T-helper 2 cell treated with Interferon-gamma antibody and Interleukin-4, amounts not matched to agents 100 ng/mL and 5 ng/mL, for 36 hours (primary cell): Measurements from ENCODE around the gene DUXA. TPM values are rescaled to one million over a fixed set of nuclear protein-coding genes. Genes with fewer than 3 reads are reported as not detected.
"Not testable (repeated sequence)": the region's sequence is repeated elsewhere in the genome, so short reads cannot be mapped to it uniquely, and the experiment has no call there.

Experiments
- intact Hi-C: fragments of 100-400 bp; cut with micrococcal nuclease; formaldehyde crosslinking; loops from one replicate; pipeline ENCODE4 v1.15.1; 2023
- total RNA-seq: library from RNA; stranded (reverse); gene quantifications from 2 replicates; pipeline ENCODE4 v1.2.3, GENCODE V29; 2022

The DUXA gene
- not detected in 2 replicates for total RNA-seq

- intact Hi-C loops, result no loop called here
Measured at GRCh38 chr19:57167385-57167784, at the start of gene DUXA. TSS of gene DUXA (minus strand) at chr19:57167485. CDS start at chr19:57167443, 42 bp downstream.

- intact Hi-C loops, result no loop called here
Measured at GRCh38 chr19:57212109-57212508, 44.8 kb upstream of the DUXA start.

- intact Hi-C loops, result no loop called here
Measured at GRCh38 chr19:57210381-57210780, 43.1 kb upstream of the DUXA start.

- intact Hi-C loops, result no loop called here
Measured at GRCh38 chr19:57202160-57202559, 34.9 kb upstream of the DUXA start.

GRCh38 chr19:57197874-57198273 is 30.6 kb upstream of the DUXA start:
- intact Hi-C loops, result not testable (repeated sequence)

GRCh38 chr19:57192993-57193392 is 25.7 kb upstream of the DUXA start:
- intact Hi-C loops, result loop anchor here (5.0 kb wide), 1 partner anchor 129 kb away; the partner anchor contains the start of gene ZNF543

GRCh38 chr19:57192077-57192420 is 24.8 kb upstream of the DUXA start:
- intact Hi-C loops, result loop anchor here (5.0 kb wide), 1 partner anchor 130 kb away; the partner anchor contains the start of gene ZNF543

- intact Hi-C loops, result loop anchor here (1.0 to 5.0 kb wide), 7 partner anchors 49 to 244 kb away; partner anchors contain the start of genes TRAPPC2B, ZNF17, ZNF460 and ZNF543
Measured at GRCh38 chr19:57191141-57192076, 24.1 kb upstream of the DUXA start, which contains the start of gene ZNF264. TSS of gene ZNF264 (plus strand) at chr19:57191500. CDS start at chr19:57191914, 414 bp downstream.

- intact Hi-C loops, result loop anchor here (2.0 to 5.0 kb wide), 3 partner anchors 90 to 172 kb away; partner anchors contain the start of genes TRAPPC2B, ZNF460, ZNF543 and ZNF547
Measured at GRCh38 chr19:57190301-57190700, 23.0 kb upstream of the DUXA start.

- intact Hi-C loops, result no loop called here
Measured at GRCh38 chr19:57171551-57172081, 4.3 kb upstream of the DUXA start.

- intact Hi-C loops, result no loop called here
Measured at GRCh38 chr19:57165846-57166245, 1.4 kb downstream of the DUXA start.

GRCh38 chr19:57161985-57162539 is 5.2 kb downstream of the DUXA start:
- intact Hi-C loops, result no loop called here

- intact Hi-C loops, result no loop called here
Measured at GRCh38 chr19:57152921-57153320, 14.4 kb downstream of the DUXA start.

GRCh38 chr19:57141699-57142098 is 25.6 kb downstream of the DUXA start:
- intact Hi-C loops, result no loop called here

- intact Hi-C loops, result no loop called here
Measured at GRCh38 chr19:57135797-57136196, 31.5 kb downstream of the DUXA start.

GRCh38 chr19:57127403-57127802 is 39.9 kb downstream of the DUXA start:
- intact Hi-C loops, result not testable (repeated sequence)

- intact Hi-C loops, result no loop called here
Measured at GRCh38 chr19:57123882-57124281, 43.4 kb downstream of the DUXA start.

- intact Hi-C loops, result no loop called here
Measured at GRCh38 chr19:57118848-57119247, 48.4 kb downstream of the DUXA start.

- intact Hi-C loops, result not testable (repeated sequence)
Measured at GRCh38 chr19:57113501-57113900, 53.8 kb downstream of the DUXA start.

GRCh38 chr19:57111329-57111644 is 56.0 kb downstream of the DUXA start:
- intact Hi-C loops, result no loop called here

- intact Hi-C loops, result no loop called here
Measured at GRCh38 chr19:57110592-57111328, 56.5 kb downstream of the DUXA start.
